NCI-H1048 (cell line): ENCODE measurements around the gene MEX3A.
"Not testable (repeated sequence)": the region's sequence is repeated elsewhere in the genome, so short reads cannot be mapped to it uniquely, and the experiment has no call there.

ENCODE experiments used
- DNase-seq: peaks from one replicate; lab custom pipeline; 2025; lab: John Stamatoyannopoulos, UW

The MEX3A gene

DNA sequence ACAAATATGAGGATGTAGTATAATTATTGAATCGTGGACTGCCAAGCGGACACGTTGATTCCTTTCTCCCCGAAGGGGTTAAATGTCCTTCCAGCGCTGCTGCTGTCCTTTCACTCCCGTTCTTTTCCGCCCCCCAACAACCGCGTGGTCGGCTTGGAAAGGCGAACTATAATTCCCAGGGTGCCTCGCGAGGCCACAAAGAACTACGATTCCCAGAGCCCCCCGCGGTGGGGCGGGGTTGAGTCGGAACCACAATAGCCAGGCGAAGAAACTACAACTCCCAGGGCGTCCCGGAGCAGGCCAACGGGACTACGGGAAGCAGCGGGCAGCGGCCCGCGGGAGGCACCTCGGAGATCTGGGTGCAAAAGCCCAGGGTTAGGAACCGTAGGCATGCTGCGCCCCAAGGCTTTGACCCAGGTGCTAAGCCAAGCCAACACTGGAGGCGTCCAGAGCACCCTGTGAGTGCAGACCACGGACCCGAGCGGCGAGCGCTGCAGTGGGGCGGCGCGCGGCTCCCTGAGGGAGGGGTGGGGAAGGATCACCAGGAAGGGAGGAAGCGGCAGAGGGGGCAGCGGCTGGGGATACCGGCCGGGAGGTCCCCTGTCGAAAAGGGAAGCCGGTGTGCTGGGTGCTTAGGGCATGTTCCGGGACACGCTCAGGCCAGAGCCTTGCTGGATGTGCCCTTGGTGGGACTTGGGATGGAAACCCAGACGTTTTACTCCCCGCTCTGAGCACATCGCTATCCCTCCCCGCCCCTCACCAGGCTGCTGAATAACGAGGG lies 27.6 kb downstream of the MEX3A start, which contains the start of gene LAMTOR2:
LAMTOR2 (plus strand) TSS at position 283 of the 781 bp plus-strand sequence; CDS start at position 391, 108 bp downstream.
- peak; percentile 99 for DNase-seq

DNA sequence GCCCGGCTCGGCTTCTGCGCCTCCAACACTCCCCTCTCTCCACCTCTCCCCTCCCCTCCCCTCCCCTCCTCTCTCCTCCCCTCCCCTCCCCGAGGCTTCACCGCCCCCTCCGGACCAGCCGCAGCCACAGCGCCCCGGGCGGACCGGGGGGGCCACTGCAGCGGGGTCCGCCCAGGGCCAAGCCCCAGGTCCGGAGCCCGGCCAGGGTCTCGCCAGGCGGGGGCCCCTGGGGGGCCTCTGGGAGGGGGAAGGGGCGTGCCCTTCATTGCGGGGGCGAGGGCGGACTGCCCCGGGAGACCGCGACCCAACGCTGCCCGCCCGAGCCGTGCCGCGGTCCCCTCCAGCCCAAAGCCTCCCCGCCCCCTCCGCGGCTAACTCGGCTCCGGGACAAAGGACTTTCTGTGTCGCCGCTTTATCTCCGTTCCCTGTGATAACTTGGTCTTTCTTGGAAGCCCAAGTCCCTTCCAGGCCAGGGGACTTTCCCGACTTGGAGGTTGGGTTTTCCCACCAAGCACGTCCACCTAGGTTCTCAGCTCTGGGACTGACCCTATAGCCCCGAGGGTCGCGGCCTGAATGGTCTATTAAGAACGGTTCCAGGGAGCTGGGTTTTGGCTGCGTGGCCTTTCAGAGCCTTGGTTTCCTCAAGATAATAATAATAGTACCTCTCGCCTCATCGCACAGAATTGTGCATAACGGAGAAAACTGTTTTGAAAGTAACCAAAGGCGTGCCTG lies 28.3 kb downstream of the MEX3A start, which contains the start of gene UBQLN4:
UBQLN4 (minus strand) TSS at position 31 of the 732 bp plus-strand sequence. CDS start 97 bp downstream, outside the sequence.
- peak; percentile 85 for DNase-seq

DNA sequence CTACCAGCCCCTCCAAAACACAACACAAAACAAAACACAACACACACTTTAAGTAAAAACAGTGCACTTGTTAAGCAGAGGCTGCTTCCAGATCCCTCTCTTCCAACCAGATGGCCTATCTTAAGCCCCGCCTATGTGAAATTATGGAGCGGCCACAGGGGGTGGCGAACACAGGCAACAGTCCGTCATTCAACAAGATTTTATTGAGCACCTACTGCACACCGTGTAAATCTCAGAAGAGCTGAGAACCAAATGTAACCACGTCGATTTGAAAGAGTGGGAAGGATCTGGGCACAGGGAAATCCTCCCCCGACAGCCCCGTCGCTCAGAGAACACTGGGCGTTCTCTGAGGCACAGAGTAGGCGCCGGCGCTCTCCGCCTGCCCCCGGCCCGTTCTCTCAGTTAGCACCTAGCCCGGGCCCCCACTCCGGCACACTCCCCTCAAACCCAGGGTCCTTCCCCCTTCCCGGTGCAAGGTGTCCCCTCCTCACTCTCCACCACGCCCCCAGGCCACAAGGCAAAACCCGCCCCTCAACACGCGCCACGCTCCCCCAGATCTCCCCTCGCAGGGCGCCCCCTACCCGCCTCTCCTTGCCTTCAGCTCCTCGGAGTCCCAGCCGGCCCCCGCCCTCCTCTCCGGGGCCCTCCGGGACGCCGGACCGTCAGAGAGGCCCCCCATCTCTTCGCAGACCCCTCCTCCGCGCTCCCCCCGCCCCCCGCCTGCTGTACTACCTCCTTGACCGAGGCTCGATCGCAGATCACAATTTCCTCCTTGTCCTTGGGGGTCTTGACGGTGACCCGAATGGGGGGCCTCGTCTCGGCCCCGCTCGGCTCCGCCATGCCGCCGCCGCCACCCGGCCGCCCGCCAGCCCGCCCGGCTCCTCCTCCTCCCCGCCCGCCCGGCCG lies 29.1 kb downstream of the MEX3A start:
- DNase-seq, result no peak

DNA sequence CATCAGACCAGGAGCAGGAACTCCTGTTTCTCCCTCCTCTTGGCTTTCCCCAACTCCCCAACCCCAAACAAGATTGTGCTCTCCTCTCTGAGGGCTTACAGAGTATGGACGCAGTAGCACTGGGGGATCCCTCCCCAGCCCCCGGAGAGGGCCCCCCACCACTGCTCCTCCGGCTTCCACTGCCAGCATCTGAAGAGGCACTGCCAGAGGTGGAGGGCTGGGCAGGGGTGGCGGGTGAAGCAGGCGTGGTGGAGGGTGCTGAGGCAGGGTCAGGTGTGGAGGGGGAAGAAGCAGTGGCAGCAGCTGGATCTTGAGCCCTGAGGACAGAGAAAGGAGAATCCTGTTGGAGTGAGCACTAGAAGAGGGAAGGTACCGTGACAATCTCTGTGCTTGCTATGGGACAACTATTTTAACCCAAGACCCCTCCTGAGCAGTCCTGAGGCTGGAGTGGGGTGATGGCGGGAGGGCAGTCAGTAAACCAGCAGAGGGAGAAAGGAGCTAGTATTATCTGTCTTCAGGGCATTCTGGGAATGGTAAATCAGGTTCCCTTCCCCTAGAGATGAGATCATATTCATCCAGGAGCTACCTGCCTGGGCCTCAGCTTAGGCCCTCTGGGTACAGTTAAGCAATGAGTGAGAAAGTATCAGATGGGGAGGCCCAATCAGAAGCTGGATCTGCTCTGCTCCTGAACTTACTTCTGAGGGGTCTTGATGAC lies 31.1 kb downstream of the MEX3A start:
- no peak for DNase-seq

DNA sequence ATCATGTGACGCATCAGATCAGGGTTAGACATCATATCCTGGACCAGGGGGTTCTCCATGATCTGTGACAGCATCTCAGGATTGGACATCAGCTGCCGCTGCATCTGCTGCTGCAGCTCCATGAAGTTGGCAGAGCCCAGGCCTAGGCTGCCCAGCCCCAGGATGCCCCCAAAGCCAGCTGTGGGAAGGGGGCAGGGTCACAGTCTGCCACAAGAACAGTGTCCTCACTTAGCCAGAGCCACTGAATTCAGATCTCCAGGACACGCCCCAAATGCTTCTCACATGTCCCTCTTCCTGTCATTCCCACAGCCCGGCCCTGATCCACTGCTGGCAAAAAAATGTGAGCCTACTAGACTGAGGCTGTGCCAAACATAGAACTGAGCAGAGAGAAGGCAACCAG lies 31.9 kb downstream of the MEX3A start:
- DNase-seq, result no peak

DNA sequence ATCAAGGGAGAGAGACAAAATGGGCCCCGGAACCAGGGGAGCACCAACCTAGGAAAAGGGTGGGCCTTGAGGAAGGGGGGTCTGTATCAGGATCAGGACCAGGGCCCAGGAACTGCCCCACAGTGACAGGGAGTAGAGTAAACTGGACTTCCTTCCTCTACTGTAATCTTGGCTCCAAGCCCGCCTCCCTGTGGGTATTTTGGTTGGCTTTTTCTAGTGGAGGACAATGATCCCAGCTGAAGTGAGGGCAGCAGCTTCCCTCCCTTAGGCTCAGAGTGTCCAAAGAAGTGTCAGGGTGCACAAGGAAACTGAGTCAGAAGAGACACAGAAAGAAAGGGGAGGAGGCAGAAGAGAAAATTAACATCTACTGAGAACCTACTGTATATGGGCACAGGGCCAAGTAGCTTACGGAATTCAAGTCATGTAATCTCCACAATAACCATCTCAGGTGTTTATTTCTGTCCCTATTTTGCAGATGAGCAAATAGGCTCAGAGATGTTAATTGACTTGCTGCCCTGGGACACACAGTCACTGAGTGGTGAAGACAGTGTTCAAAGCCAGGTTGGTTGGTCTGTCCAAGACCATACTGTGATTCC lies 33.5 kb downstream of the MEX3A start:
- DNase-seq, result no peak

DNA sequence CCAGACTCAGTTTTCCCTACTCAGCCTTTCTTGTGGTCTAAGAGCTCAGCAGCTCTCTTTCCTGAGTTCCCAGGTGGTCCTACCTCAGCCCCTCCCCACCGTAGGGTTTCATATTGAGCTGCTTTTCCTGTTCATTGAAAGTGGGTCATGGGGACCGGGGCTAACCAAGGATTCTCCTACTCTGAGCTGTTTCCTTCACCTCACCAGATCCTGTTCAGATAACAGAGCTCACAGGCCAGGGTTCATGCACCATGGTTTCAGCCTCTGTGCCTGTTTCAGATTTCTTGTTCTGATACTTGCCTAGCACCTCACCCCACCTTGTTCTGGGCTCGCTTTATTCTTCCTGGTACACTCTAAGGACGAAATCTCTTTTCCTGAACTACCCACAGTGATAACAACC lies 37.2 kb downstream of the MEX3A start:
- DNase-seq, result no peak

DNA sequence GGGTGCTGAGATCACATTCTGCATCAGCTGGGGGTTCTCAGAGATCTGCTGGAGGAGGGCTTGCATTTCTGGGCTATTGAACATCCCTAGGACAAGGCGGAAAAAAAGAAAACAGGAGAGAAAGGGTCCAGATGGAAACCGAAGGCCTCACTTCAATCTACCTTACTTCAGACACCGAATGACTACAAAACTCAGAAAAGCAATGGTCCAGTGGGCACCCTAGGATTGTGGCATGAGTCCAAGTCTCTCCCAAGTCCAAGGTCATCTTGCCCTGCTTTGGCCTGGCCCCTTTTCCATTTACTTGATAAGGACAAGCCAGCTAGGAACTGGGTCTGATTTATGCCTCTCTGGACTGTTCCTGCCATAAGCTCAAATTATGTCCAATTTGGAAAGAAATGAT lies 39.4 kb downstream of the MEX3A start:
- no peak for DNase-seq

DNA sequence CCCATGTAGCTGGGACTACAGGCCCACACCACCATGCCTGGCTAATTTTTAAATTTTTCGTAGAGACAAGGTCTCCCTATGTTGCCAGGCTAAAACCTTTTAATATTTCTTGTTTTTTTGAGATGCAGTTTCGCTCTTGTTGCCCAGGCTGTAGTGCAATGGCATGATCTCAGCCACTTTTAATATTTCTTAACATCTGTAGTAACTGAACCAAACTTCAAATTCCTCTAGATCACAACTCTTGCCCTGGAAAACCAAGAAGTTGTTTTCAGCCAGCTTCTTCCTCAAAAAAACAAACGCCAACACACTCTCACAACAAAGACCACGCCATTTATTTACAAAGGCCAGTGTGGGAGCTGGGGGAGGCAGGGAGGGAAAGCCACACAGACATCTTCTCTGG lies 47.3 kb downstream of the MEX3A start:
- not testable (repeated sequence) for DNase-seq

DNA sequence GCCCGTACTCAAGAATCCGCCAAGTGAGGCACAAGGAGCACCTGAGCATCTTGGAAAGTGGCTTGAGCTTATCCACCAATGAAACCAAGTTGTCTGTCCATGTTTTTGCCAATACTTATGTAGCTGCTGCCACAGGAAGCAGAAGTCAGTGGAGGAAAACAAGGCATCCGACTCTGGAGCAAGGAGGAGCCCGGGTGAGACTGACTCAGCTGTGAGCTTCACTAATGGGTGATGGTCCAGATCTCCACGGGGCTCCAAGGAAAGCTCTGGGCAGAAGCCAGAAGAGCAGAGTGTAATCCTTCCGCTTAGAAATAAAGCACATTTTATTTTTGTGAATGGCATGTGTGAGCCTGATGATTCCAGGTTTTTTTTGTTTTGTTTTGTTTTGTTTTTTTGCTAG lies 49.3 kb downstream of the MEX3A start:
- no peak for DNase-seq

DNA sequence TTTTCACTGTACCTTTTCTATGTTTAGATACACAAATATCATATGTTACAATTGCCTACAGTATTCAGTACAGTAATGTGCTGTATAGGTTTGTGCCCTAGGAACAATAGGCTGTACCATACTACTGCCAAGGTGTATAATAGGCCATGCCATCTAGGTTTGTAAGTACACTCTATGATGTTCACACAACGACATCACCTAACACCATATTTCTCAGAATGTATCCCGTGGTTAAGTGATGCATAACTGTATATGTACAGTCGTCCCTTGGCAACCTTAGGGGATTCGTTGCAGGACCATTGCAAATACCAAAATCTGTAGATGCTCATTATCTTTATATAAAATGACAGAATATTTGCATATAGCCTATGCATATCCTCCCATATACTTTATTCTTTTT lies 55.7 kb downstream of the MEX3A start:
- no peak for DNase-seq

DNA sequence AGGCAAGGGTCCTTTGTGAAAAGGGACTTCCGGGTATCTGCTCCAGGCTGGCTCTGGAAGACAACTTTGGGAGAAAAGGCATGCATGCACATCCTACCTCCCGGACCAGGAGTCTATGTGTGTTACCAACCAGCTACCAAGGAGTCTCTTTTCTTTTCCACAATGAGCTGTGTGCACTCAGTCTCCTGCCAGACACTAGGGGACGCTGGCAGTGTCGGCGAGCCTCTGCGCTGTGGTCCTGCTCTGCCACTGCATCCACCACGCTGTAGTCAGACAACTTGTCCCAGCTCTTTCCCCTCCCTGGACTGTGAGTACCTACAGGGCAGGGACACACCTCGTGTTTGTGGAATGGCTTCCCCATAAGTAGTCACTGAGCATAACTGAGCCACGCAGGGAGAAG lies 56.4 kb downstream of the MEX3A start:
- DNase-seq, result no peak

DNA sequence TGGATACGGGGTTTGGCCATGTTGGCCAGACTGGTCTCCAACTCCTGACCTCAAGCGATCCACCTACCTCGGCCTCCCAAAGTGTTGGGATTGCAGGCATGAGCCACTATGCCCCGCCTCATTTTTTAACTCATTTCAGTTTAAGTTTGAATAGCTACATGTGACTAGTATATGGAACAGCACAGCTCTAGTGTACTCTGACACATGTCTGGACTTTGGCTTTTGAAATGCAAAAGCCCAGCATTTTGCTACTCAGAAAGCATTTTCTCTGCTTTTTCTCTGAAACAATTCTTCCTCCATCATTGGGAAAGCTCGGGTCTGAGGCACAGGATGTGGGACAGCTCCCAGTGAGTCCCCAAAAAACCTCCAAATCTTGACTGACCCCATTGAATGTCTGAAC lies 57.5 kb downstream of the MEX3A start:
- no peak for DNase-seq
